Measurements from ENCODE around the gene ZNF385B. TPM values are rescaled to one million over a fixed set of nuclear protein-coding genes. Genes with fewer than 3 reads are reported as not detected.

Gene ZNF385B
- total RNA-seq, 4 donors from 2014 or later = 0.89 to 3.6 (median 1.8) TPM

DNA sequence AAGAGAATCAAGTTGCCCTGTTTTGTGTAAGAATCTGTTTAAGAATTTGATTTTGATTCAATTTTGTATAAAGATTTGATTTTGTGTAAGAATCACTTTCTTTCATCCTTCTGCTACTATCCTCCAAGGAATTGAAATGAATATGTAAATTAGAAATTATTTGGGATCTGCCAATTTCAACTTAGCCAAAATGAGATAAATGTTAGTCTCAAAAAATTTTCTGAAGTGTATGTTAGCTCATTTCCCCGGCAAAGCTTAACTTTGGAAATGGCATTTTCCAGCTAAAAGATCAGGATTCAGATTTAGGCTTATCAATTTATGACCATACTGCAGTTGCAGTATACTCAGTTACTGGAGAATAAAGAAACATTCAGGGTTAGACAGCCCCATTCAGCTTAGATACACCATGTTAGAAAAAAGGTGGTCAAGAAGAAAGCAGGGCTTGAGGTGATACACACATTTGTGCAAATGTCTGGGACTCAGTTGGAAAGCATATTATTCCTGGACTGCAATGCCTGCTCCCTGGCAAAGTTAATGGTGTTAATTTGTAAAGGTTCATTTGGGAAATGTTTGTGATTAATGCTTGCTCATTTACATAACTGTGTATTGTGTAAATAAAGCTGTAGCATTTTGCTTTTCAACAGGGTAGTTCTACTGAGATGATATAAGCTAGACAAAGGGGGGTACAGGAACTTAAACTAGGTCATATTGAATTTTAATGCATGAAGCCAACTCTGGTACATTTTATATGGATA lies 349.0 kb downstream of the ZNF385B start:
- 81% methylated on average over 1 of the region's 1 CpG for WGBS
- TF ChIP-seq POLR2A (IDR thresholded peaks at IDR 0.05) = no peak
- TF ChIP-seq POLR2AphosphoS5 (IDR thresholded peaks at IDR 0.05) = no peak
- TF ChIP-seq CTCF (IDR thresholded peaks at IDR 0.05) = no peak
- TF ChIP-seq EP300 (IDR thresholded peaks at IDR 0.05) = no peak
- no peak overlapping the region for H3K4me3 ChIP-seq
- no peak overlapping the region for H3K27ac ChIP-seq
- no peaks in the 10 kb centered on the region for H3K9me3 ChIP-seq
- no peaks in the 10 kb centered on the region for H3K36me3 ChIP-seq
- no peak for DNase-seq (ENCODE audit: low spot score in 2 of 2)
- H3K27me3 ChIP-seq = no peaks in the 10 kb centered on the region
- no peaks in the 10 kb centered on the region for H3K4me1 ChIP-seq

DNA sequence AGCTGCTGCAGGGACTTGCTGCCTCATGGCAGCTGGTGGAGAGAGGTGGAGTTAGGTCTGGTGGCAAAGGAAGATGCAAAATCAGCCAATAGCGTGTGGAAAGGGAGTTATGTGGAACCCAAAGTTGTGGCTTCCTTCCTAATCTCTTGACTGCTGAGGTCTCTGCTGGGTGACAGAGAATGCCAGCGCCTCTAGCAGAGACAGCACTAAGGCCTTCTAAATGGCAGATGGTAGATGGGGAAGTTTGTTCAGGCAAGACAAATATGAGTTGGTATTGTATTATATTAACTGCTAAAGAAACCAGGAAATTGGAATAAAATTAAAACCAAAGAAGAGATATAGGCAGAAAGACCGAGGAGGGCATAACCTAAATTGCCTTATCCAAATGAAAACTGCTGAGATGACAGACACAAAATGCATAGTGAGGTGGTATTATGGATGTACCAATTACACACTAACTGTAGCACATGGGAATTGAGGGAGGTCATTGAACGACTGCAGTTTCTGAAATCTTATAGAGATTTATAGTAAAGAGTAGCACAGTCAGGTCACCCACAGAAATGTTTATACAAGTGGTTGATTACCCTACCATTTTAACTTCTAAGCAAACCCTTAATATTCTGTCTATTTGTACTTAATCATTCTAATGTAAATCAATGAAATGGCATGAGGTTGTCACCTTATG lies 350.2 kb downstream of the ZNF385B start:
- Histone ChIP-seq H3K27ac (no peak overlapping the region), H3K9me3 (no peaks in the 10 kb centered on the region), H3K27me3 (no peaks in the 10 kb centered on the region), H3K4me1 (no peaks in the 10 kb centered on the region), H3K36me3 (no peaks in the 10 kb centered on the region), H3K4me3 (no peak overlapping the region)
- no peak for TF ChIP-seq EP300 (IDR thresholded peaks at IDR 0.05)
- no peak for TF ChIP-seq POLR2A (IDR thresholded peaks at IDR 0.05)
- no peak for TF ChIP-seq POLR2AphosphoS5 (IDR thresholded peaks at IDR 0.05)
- no peak for TF ChIP-seq CTCF (IDR thresholded peaks at IDR 0.05)
- no peak for DNase-seq (ENCODE audit: low spot score in 2 of 2)
- 65% methylated on average over 4 of the region's 4 CpGs for WGBS

DNA sequence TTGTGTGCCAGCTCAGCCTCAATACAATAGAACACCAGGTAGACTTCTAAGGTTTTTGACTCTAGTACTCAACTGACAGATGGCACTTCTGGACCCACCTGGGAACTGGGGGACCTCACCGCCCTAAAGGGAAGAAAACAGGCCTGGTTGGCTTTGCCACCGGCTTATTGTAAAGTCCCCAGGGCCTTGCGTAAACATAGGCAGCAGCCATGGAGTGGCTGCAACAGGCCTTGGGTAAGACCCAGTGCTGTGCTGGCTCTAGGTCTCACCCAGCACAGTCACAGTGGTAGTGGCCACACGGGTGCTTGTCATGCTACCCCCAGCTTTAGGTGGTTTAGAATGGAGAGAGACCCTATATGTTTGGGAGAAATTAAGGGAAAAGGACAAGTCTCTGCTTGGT lies 366.1 kb downstream of the ZNF385B start:
- WGBS = 100% methylated on average over 1 of the region's 4 CpGs
- no peaks in the 10 kb centered on the region for H3K9me3 ChIP-seq
- no peaks in the 10 kb centered on the region for H3K27me3 ChIP-seq
- H3K36me3 ChIP-seq = no peaks in the 10 kb centered on the region
- no peak for DNase-seq (ENCODE audit: low spot score in 2 of 2)
- H3K4me1 ChIP-seq = no peaks in the 10 kb centered on the region
- H3K27ac ChIP-seq = no peak overlapping the region
- no peak for TF ChIP-seq POLR2AphosphoS5 (IDR thresholded peaks at IDR 0.05)
- no peak for TF ChIP-seq POLR2A (IDR thresholded peaks at IDR 0.05)
- TF ChIP-seq CTCF (IDR thresholded peaks at IDR 0.05) = no peak
- TF ChIP-seq EP300 (IDR thresholded peaks at IDR 0.05) = no peak
- H3K4me3 ChIP-seq = no peak overlapping the region

DNA sequence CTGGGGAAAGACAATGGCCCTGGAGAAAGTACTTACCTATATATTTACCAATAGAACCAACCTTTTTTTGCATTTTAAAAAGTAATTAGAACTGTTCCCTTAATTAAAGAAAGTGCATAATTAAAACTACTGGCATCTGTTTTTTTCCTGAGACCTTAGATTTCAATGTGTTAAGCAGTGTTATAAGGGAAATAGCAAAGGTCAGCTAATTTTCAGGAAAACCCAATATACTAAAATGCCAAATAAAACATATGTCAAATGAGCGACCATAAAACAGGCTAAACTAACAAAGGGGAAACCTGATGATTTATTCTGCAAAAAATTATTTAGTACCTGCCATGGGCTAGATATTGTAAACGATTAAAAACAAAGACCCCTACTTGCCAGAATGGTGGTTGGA lies 372.8 kb downstream of the ZNF385B start:
- H3K9me3 ChIP-seq = no peaks in the 10 kb centered on the region
- TF ChIP-seq POLR2AphosphoS5 (IDR thresholded peaks at IDR 0.05) (no peak), EP300 (IDR thresholded peaks at IDR 0.05) (no peak), POLR2A (IDR thresholded peaks at IDR 0.05) (no peak), CTCF (IDR thresholded peaks at IDR 0.05) (no peak)
- H3K4me3 ChIP-seq = no peak overlapping the region
- H3K27ac ChIP-seq = no peak overlapping the region
- WGBS = 71% methylated on average over 2 of the region's 2 CpGs
- H3K27me3 ChIP-seq = no peaks in the 10 kb centered on the region
- DNase-seq (ENCODE audit: low spot score in 2 of 2) = no peak
- no peaks in the 10 kb centered on the region for H3K4me1 ChIP-seq
- no peaks in the 10 kb centered on the region for H3K36me3 ChIP-seq

GRCh38 chr2:179487010-179487731 lies 374.2 kb downstream of the ZNF385B start:
- Histone ChIP-seq H3K4me3 (no peak overlapping the region), H3K27ac (no peak overlapping the region), H3K4me1 (no peaks in the 10 kb centered on the region), H3K36me3 (no peaks in the 10 kb centered on the region), H3K9me3 (no peaks in the 10 kb centered on the region), H3K27me3 (no peaks in the 10 kb centered on the region)
- DNase-seq (ENCODE audit: low spot score in 2 of 2) = no peak
- 27% methylated on average over 5 of the region's 5 CpGs for WGBS
- no peak for TF ChIP-seq CTCF (IDR thresholded peaks at IDR 0.05)
- TF ChIP-seq EP300 (IDR thresholded peaks at IDR 0.05) = no peak
- TF ChIP-seq POLR2A (IDR thresholded peaks at IDR 0.05) = no peak
- no peak for TF ChIP-seq POLR2AphosphoS5 (IDR thresholded peaks at IDR 0.05)
